22Rv1 (cell line): ENCODE data around the gene IL17RC.

Experiments
- H3K27ac ChIP-seq: fragments of 450-650 bp; 2 replicates; pipeline ENCODE4 v1.5.1; 2017
- CTCF ChIP-seq: fragments of 450-650 bp; IDR thresholded peaks from 2 replicates; pipeline ENCODE4 v1.5.1; 2017; ENCODE audit warnings: mild to moderate bottlenecking
- ZFX ChIP-seq: fragments of 450-650 bp; IDR thresholded peaks from 2 replicates; pipeline ENCODE4 v1.6.1; 2017; ENCODE audit warnings: antibody characterized with exemption, borderline replicate concordance

The IL17RC gene

GRCh38 chr3:9980251-9980650 is 63.4 kb downstream of the IL17RC start:
- no peak overlapping the region for H3K27ac ChIP-seq
- TF ChIP-seq ZFX: no peak
- TF ChIP-seq CTCF: no peak
